ENCODE data around the gene RRAS2.

DNA sequence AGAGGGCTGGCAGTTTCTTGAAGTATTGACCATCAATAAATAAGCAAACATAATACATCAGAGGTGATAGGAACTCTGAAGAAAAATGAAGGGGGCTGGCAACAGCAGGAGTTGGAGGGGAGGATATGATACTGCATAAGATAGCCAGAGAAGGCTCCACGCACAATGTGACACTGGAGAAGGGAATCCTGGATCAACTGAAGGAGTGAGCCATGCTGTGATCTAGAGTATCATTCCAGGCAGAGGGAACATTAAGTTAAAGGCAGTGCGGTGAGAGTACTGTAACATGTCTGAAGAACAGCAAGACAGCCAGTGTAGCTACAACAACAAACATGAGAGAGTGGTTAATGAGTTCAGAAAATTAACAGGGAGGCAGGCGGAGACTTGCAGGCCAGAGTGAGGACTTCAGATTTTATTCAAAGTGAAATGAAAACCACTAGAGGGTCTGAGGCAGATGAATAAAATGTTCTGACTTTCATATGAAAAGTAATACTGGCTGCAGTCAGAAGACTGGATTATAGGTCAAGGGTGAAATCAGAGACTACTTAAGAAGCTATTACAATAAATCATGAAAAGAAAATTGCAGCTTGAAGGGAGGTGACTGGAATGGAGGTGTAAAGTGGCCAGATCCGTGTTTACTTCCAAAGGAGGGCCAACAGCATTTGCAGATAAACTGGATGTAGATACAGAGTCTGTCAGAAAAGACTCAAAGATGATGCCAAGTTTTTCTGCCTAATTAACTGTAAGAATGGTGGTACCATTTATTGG lies 49.4 kb downstream of the RRAS2 start:
- no peak for TF ChIP-seq POLR2AphosphoS5 (IDR thresholded peaks at IDR 0.05)
- no peak for TF ChIP-seq CTCF (IDR thresholded peaks at IDR 0.05)
- TF ChIP-seq EP300 (IDR thresholded peaks at IDR 0.05), result no peak
- TF ChIP-seq POLR2A (IDR thresholded peaks at IDR 0.05), result no peak
